Activated naive CD4-positive, alpha-beta T cell treated with Interleukin-2 at 50 U/mL for 16 hours (primary cell): ENCODE results near the gene SPANXN2.
"Not testable (repeated sequence)": the region's sequence is repeated elsewhere in the genome, so short reads cannot be mapped to it uniquely, and the experiment has no call there.

Experiments
- DNase-seq: peaks from one replicate; pipeline ENCODE4 v3.0.0-alpha.2; 2020

Gene SPANXN2, protein sequence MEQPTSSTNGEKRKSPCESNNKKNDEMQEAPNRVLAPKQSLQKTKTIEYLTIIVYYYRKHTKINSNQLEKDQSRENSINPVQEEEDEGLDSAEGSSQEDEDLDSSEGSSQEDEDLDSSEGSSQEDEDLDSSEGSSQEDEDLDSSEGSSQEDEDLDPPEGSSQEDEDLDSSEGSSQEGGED

DNA sequence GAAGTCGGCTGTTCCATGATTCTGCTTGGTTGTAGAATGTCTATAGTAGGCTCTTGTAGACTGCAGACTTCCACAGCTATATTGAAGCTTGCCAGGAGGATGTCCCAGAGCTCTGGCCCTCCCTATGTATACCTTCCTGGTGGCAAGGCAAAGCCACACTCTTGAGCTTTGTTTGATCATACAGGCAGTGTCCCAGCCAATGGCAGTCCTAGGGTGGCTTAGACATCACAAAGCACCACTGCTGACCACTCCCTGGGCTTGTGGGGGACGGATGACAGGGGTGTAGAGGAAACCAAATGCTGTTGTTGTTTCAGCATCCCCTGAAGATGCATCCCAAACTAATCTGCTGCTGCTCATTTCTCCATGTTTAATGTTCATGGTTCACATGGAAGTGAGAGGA is at the start of gene SPANXN2:
Gene SPANXN2 (minus strand): TSS at position 101 of the 400 bp plus-strand sequence. CDS start 84 bp downstream, at position 17.
- DNase-seq, result not testable (repeated sequence)

DNA sequence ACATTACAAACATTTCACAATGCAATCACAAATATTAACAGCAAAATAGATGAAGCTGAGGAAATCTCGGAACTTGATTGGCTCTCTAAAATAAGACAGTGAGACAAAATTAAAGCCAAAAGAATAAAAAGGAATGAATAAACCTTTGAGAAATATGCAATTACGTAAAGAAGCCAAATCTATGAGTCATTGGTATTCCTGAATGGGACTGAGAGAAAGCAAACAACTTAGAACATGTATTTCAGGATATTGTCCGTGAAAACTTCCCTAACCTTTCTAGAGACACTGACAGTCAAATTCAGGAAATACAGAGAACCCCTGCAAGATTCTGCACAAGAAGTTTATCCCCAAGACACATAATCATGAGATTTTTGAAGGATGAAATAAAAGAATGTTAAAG is 48.4 kb upstream of the SPANXN2 start:
- DNase-seq, result no peak

DNA sequence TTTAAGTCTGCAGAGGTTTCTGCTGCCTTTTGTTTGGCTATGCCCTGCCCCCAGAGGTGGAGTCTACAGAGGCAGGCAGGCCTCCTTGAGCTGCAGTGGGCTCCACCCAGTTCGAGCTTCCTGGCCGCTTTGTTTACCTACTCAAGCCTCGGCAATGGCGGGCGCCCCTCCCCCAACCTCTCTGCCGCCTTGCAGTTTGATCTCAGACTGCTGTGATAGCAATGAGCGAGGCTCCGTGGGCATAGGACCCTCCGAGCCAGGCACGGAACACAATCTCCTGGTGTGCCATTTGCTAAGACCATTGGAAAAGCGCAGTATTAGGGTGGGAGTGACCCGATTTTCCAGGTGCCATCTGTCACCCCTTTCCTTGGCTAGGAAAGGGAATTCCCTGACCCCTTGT is 47.2 kb upstream of the SPANXN2 start:
- DNase-seq, result not testable (repeated sequence)

DNA sequence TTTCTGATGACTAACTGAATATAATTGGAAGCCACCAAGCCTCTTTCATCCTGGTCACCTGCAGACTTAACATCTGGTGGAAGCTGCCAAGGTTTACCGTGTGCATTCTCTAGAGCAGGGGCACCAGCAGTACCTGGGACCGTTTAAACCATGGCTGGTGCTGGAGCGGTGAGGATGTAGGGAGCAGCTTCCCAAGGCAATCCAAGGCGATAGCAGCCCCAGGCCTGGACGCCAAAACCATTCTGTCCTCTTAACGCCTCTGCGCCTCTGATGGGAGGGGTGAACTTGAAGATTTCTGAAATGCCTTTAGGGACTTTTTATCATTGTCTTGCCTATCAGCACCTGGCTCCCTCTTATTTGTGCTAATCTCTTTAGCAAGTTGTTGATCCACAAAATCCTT is 37.3 kb upstream of the SPANXN2 start:
- no peak for DNase-seq

DNA sequence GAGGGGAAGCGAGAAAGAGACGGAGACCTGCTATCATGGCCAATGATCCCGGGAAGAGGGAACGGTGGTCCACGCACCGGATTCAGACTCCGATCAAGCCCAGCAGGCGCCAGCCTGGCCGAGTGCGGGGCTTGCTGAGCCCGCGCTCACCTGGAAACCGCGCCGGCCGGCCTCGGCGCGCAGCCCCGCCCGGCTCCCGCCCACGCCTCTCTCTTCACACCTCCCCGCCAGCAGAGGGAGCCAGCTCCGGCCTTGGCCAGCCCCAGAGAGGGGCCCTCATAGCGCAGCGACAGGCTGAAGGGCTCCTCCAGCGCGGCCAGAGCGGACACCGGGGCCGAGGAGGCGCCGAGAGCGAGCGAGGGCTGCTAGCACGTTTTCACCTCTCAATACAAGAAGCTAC is 36.8 kb upstream of the SPANXN2 start:
- no peak for DNase-seq

DNA sequence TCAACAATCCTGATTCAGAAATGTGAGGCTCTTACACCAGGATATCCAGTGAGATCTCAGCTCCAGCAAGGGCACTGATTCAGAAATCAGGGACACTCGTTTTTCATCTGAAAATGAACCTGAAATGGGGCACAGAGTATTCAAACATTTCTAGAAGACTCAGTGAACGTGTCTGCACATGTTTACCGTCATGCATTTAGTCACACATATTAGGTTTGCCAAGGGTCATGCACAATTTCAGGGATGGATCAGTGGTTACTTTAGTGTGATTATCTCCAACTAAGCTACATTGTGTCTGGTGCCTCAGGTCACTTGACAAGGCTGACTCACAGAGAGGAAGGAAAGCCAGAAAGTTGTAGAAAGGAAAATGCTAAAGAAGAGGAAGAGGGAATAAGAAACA is 33.6 kb upstream of the SPANXN2 start:
- DNase-seq, result no peak

DNA sequence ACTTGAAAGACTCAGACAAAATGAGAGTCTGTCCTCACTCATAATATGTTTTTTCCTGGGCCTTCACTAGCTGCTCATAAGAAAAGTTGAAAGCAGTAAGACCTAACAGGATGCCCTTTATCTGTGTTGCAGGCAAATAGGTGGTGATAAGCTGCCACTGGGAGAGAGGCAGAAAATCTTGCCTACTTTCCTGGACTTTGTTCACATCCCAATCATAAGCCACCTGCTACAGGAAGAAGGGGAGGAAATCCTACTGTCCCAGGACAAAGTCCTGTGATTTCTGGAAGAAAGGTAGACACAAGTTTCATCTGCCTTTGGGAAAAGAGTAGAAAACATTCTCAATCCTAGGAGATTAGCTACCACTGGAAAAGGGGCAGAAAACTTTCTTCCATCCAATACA is 13.3 kb upstream of the SPANXN2 start:
- DNase-seq, result no peak

DNA sequence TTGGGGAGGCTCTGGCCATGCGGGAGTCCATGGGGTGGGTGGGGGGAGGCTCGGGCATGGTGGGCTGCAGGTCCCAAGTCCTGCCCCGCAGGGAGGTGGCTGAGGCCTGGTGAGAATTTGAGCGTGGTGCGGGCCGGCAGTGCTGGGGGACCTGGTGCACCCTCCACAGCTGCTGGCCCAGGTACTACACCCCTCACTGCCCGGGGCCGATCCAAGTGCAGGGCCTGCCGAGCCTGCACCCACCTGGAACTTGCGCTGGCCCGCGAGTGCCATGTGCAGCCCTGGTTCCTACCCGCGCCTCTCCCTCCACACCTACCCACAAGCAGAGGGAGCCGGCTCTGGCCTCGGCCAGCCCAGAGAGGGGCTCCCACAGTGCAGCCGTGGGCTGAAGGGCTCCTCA is 5.7 kb upstream of the SPANXN2 start:
- DNase-seq, result no peak

DNA sequence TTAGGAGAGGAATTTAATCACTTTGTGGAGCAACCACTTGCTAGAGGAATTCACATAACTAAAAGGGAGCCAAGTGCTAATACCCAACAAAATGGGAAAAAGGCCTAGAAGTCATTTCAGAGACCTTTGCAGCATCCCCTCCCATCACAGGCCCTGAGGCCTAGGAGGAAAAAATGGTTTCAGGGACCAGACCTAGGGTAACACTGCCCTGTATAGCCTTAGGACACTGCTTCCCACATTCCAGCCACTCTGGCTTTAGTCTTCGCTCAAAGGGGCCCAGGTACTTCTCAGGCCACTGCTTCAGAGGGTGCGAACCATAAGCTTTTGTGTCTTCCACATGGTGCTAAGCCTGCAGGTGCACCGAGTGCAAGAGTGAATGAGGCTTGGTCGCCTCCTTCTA is 19.1 kb downstream of the SPANXN2 start:
- no peak for DNase-seq

DNA sequence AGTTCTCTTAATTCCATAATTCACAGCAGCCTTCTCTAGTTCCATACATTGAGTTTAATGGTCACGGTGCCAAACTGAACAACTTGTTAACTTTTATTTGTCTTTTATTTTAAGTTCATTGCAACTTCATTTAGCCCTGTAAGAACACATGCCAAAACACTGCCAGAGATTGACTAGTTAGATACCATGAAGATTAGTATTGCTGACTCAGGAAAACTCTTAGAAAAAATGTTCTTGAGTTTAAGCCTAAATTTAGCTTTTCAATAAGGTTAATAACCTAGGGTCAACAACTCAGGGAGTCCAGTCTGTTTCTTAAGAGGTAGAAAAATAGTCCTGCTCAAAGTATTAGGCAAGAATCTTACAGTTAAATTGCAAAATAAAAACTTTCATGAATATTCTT is 25.7 kb downstream of the SPANXN2 start:
- DNase-seq, result no peak

DNA sequence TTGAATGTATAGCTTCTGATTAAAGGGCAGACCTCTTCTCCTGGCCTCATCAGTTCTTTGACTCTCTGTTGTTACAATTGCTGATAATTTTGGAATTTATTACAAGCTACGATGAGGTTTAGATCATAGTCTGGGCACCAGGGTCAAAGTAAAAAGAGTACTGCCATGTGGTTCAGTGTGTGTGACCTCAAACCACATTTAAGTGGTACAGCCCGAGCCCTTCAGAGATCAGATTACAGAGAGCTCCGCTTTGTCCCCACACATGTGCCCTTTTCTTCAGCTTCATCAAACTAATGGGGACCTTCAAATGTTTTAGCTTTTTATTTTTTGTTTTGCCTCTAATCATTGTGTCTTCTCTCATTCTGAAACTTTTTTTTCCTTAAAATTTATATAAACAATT is 37.1 kb downstream of the SPANXN2 start:
- DNase-seq, result no peak

DNA sequence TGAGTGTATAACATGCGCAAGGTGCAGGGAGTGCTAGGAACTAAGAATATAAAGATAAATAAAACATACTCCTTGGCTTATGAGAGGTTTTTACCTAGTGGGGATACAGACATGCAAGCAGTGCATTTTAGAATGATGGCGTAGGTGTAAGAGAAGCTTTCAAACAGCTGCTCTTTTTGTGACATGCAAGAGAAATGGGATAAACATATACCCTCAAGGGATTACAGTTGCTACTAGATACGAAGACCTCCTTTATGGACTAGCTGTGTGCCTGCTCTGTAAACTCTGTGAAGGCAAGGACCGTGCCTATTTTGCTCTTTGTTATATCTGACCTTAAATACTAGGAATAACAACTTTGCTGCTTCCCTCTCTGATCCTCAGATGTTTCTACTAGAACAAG is 45.6 kb downstream of the SPANXN2 start:
- no peak for DNase-seq

DNA sequence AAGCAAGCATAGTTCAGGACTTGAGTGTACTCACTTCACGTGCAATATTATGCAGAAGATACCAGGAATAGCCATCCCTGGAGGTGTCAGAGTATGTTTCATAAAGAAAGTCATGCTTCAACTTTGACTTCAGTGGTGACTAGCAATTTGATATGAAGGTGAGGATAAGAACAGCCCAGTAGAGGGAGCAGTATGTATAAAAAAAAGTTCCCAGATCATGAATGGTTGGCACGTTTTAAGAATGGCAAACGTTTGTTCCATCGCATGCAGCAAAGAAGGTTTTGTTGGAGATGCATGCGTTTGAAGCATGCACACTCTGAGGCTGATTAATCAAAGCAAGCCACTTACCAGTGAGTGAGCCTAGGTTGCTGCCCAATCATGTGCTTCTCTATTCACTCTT is 51.2 kb downstream of the SPANXN2 start:
- DNase-seq, result no peak

DNA sequence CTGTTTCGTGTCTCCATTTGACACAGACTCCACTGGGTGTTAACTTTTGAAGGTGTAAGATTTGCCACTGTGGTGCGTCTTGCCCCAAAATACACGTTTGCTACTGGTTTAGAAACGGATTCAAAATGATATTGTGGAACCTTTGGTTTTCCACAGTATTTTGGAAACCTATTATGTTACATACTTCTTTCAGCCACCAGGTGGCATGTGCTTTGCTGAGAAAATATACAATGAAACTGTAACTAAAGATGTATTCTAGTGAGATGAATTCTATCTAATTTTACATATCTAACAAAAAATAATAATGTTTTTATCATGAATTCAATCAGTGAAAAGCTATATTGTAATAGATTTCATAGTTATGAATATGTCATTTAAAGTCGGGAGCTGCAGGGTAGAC is 56.2 kb downstream of the SPANXN2 start:
- DNase-seq, result no peak

DNA sequence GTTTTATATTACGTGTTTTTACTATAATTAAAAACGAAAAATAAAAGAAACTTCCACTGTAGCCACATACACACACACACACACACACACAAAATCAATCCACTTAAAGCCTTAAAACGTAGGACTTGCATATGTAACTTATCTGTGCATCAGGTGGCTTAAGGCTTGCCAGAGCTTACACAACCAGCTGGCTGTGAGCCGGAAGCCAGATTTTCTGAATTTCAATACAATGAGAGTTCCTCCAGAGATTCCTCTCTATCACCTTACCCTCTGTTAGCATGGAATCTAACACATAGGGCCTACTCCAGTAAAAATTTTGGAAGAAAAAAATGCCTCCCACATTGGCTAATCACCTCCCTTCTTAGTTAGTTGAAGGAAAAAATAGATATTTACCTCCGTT is 56.8 kb downstream of the SPANXN2 start:
- DNase-seq, result no peak
